T1000 (cell line): Measurements from ENCODE around the gene CMSS1.

ENCODE experiments used
- DNase-seq: peaks from one replicate; lab custom pipeline; 2025; ENCODE audit warnings: mixed read lengths; lab: John Stamatoyannopoulos, UW

CMSS1 gene

GRCh38 chr3:99875581-99875928 lies 57.9 kb downstream of the CMSS1 start:
- no peak for DNase-seq

GRCh38 chr3:99875929-99876841 lies 58.5 kb downstream of the CMSS1 start:
- peak; percentile 12 for DNase-seq

GRCh38 chr3:99877031-99877579 lies 59.4 kb downstream of the CMSS1 start:
- DNase-seq = no peak

- DNase-seq = no peak
These were observed 60.3 kb downstream of the CMSS1 start for GRCh38 chr3:99878005-99878404.

- no peak for DNase-seq
These were observed 61.6 kb downstream of the CMSS1 start for GRCh38 chr3:99879275-99879674.

GRCh38 chr3:99881121-99881524 lies 63.5 kb downstream of the CMSS1 start:
- no peak for DNase-seq

- no peak for DNase-seq
These were observed 64.9 kb downstream of the CMSS1 start for GRCh38 chr3:99882436-99883137.

- no peak for DNase-seq
These were observed 65.4 kb downstream of the CMSS1 start for GRCh38 chr3:99883138-99883461.

- no peak for DNase-seq
These were observed 66.0 kb downstream of the CMSS1 start for GRCh38 chr3:99883693-99884092.

- DNase-seq = no peak
These were observed 66.8 kb downstream of the CMSS1 start for GRCh38 chr3:99884484-99884883.

GRCh38 chr3:99885085-99885484 lies 67.4 kb downstream of the CMSS1 start:
- DNase-seq = no peak

GRCh38 chr3:99885851-99886250 lies 68.2 kb downstream of the CMSS1 start:
- DNase-seq = no peak

GRCh38 chr3:99891610-99892285 lies 74.1 kb downstream of the CMSS1 start:
- no peak for DNase-seq

- no peak for DNase-seq
These were observed 74.7 kb downstream of the CMSS1 start for GRCh38 chr3:99892332-99892731.

- no peak for DNase-seq
These were observed 77.6 kb downstream of the CMSS1 start for GRCh38 chr3:99895131-99895696.

GRCh38 chr3:99895703-99896441 lies 78.2 kb downstream of the CMSS1 start:
- DNase-seq = peak; percentile 20

- DNase-seq = no peak
These were observed 78.8 kb downstream of the CMSS1 start for GRCh38 chr3:99896482-99896881.

GRCh38 chr3:99899603-99900002 lies 81.9 kb downstream of the CMSS1 start:
- no peak for DNase-seq

GRCh38 chr3:99900248-99900647 lies 82.6 kb downstream of the CMSS1 start:
- DNase-seq = no peak

GRCh38 chr3:99901200-99901926 lies 83.7 kb downstream of the CMSS1 start:
- DNase-seq = peak; percentile 23

GRCh38 chr3:99902091-99902490 lies 84.4 kb downstream of the CMSS1 start:
- DNase-seq = no peak
